ENCODE results near the gene AUTS2. TPM values are rescaled to one million over a fixed set of nuclear protein-coding genes. Genes with fewer than 3 reads are reported as not detected.

The AUTS2 gene
- total and polyA plus RNA-seq, 9 of the 15 experiments (the other 6 are each of a cell fraction or from before 2014, with no cell fraction given), result 0.58 TPM; not detected in 8

- WGBS (ENCODE audit: insufficient coverage, low coverage, missing lambda C conversion rate), result 3% methylated on average over 6 of the region's 6 CpGs
Observed at GRCh38 chr7:69550991-69551390, 47.3 kb upstream of the AUTS2 start.

More at GRCh38 chr7:69550991-69551390, 47.3 kb upstream of the AUTS2 start:
- H3K4me2 ChIP-seq (ENCODE audit: insufficient read depth, low read length), result no peak overlapping the region
- H3K4me3 ChIP-seq, result no peak overlapping the region
- H3K4me1 ChIP-seq (replicated peaks in 1 of 2; ENCODE audit: control insufficient read depth in 2 of 2, insufficient read depth in 2 of 2, low read length in 2 of 2), result no peaks in the 10 kb centered on the region
- ATAC-seq (no peak), FAIRE-seq (no peak), DNase-seq (ENCODE audit: extremely low read depth in 1 of 4, low spot score in 3 of 4) (no peak)
- H3K27ac ChIP-seq (ENCODE audit: extremely low read depth, low read depth, low read length), result no peak overlapping the region
- H3K9me1 ChIP-seq (ENCODE audit: control insufficient read depth, insufficient read depth, low read length), result no peaks in the 10 kb centered on the region
- H3K36me3 ChIP-seq (ENCODE audit: control insufficient read depth, insufficient read depth, low read length), result no peaks in the 10 kb centered on the region
- TF ChIP-seq POLR2H (tag; IDR thresholded peaks at IDR 0.05; ENCODE audit: low read depth) (no peak), ZNF592 (IDR thresholded peaks at IDR 0.05) (no peak), ZNF778 (CRISPR knock-in tag; IDR thresholded peaks at IDR 0.05) (no peak), ZBTB2 (IDR thresholded peaks at IDR 0.05) (no peak)
- no peaks in the 10 kb centered on the region for H4K20me1 ChIP-seq (replicated peaks; ENCODE audit: control insufficient read depth, insufficient read depth, low read length)
- intact Hi-C loops (cut with micrococcal nuclease) (no loop called here), in situ Hi-C loops (cut with MboI) (no loop called here)
- ChIA-PET CTCF (ENCODE audit: low intra/inter-chr PET ratio) (no interaction called here), POLR2A (no interaction called here)
- BruUV-seq (replicated peaks), result no TSS peak
- H3K79me2 ChIP-seq (ENCODE audit: control insufficient read depth, insufficient read depth, low read length), result no peaks in the 10 kb centered on the region
- no peak overlapping the region for H3K9ac ChIP-seq (ENCODE audit: insufficient read depth in 1 of 2, low read depth in 2 of 2, low read length in 2 of 2)
- H2AFZ ChIP-seq (ENCODE audit: low read depth, low read length), result no peak overlapping the region
- no peaks in the 10 kb centered on the region for H3K9me3 ChIP-seq (replicated peaks; ENCODE audit: control insufficient read depth, insufficient read depth, low read depth, low read length)
- peaks cover 0 to 13% of the 10 kb centered on the region in 2 experiments; a peak in 2 of 5 replicates for H3K27me3 ChIP-seq (ENCODE audit: control insufficient read depth in 2 of 2, insufficient read depth in 2 of 2, low read length in 2 of 2)
